Immature natural killer cell (primary cell): ENCODE results near the gene CDK5. TPM values are rescaled to one million over a fixed set of nuclear protein-coding genes. Genes with fewer than 3 reads are reported as not detected.

ENCODE experiments used
- DNase-seq, 3 donors: peaks; one replicate each; pipeline ENCODE4 v3.0.0; 2022; ENCODE audit warnings: mixed read lengths in 1 of 3
- H3K27ac Mint-ChIP-seq, 6 donors: one replicate each; pipeline ENCODE4 v1.8.0; 2020; ENCODE audit warnings: mixed read lengths in 6 of 6, mild to moderate bottlenecking in 5 of 6, inconsistent platforms in 4 of 6, moderate library complexity in 3 of 6
- H3K27me3 Mint-ChIP-seq, 3 donors: one replicate each; pipeline ENCODE4 v1.8.0; 2020 to 2021; ENCODE audit warnings: low read depth in 3 of 3, mild to moderate bottlenecking in 3 of 3, mixed read lengths in 3 of 3, moderate library complexity in 3 of 3, inconsistent platforms in 1 of 3
- H3K36me3 Mint-ChIP-seq, 3 donors: one replicate each; pipeline ENCODE4 v1.8.0; 2020; ENCODE audit warnings: mixed read lengths in 3 of 3, inconsistent platforms in 2 of 3, mild to moderate bottlenecking in 2 of 3
- H3K4me1 Mint-ChIP-seq, 2 donors: one replicate each; pipeline ENCODE4 v1.8.0; 2020; ENCODE audit warnings: inconsistent platforms in 2 of 2, mild to moderate bottlenecking in 2 of 2, mixed read lengths in 2 of 2, moderate library complexity in 1 of 2
- H3K4me3 Mint-ChIP-seq, 5 donors: one replicate each; pipeline ENCODE4 v1.8.0; 2020; ENCODE audit warnings: mild to moderate bottlenecking in 5 of 5, mixed read lengths in 5 of 5, inconsistent platforms in 3 of 5, moderate library complexity in 3 of 5
- H3K9me3 Mint-ChIP-seq, 6 donors: one replicate each; pipeline ENCODE4 v1.8.0; 2020; ENCODE audit warnings: mild to moderate bottlenecking in 6 of 6, mixed read lengths in 6 of 6, inconsistent platforms in 4 of 6, moderate library complexity in 3 of 6
- polyA plus RNA-seq, 3 donors: library from polyadenylated mRNA; unstranded; fragments of 300-500 nt; fragmentation: Illumina TruSeq; gene quantifications; one replicate each; pipeline ENCODE4 v1.2.3, GENCODE V29; 2021

CDK5 gene
- polyA plus RNA-seq, 3 donors from 2014 or later = 15.6 to 18.9 (median 17.9) TPM

GRCh38 chr7:151082141-151083070 lies 24.7 kb upstream of the CDK5 start:
- Mint-ChIP-seq H3K4me1 (peaks cover 44 to 47% of the 10 kb centered on the region in 2 donors), H3K27me3 (peaks cover 0 to 19% (median 4%) of the 10 kb centered on the region in 3 donors)

GRCh38 chr7:151081170-151082101 lies 23.7 kb upstream of the CDK5 start:
- peak overlapping the region; percentile 53 to 88 (median 83) for H3K4me3 Mint-ChIP-seq
- DNase-seq = no peak
- H3K27ac Mint-ChIP-seq = peak overlapping the region in 5 of 6 donors; percentile 55 to 84 (median 81)
- peaks cover 0 to 17% (median 2%) of the 10 kb centered on the region in 3 donors for H3K27me3 Mint-ChIP-seq
- no peaks in the 10 kb centered on the region for H3K36me3 Mint-ChIP-seq
- no peaks in the 10 kb centered on the region for H3K9me3 Mint-ChIP-seq
- H3K4me1 Mint-ChIP-seq = peaks cover 42 to 47% of the 10 kb centered on the region in 2 donors

More at GRCh38 chr7:151082141-151083070, 24.7 kb upstream of the CDK5 start:
- Mint-ChIP-seq H3K36me3 (no peaks in the 10 kb centered on the region), H3K9me3 (no peaks in the 10 kb centered on the region), H3K27ac (peak overlapping the region; percentile 70 to 96 (median 93)), H3K4me3 (peak overlapping the region; percentile 81 to 92 (median 86))
- DNase-seq = no peak

GRCh38 chr7:151080522-151081169 lies 22.9 kb upstream of the CDK5 start, which contains the start of gene FASTK:
Gene FASTK, minus strand, starts transcription at chr7:151080809. Its CDS starts 43 bp downstream, at chr7:151080766.
- Mint-ChIP-seq H3K27me3 (peaks cover 0 to 17% (median 2%) of the 10 kb centered on the region in 3 donors), H3K27ac (peak within 1 kb of the TSS; percentile 53 to 84 (median 82)), H3K36me3 (peaks cover 0 to 1% (median 0%) of the 10 kb centered on the region in 3 donors), H3K4me1 (peaks cover 39 to 45% of the 10 kb centered on the region in 2 donors), H3K9me3 (no peaks in the 10 kb centered on the region), H3K4me3 (peak within 1 kb of the TSS; percentile 82 to 88 (median 85))
- DNase-seq = peak; percentile 88

GRCh38 chr7:151080067-151080521 lies 22.4 kb upstream of the CDK5 start:
- peaks cover 0 to 14% (median 2%) of the 10 kb centered on the region in 3 donors for H3K27me3 Mint-ChIP-seq
- peaks cover 0 to 4% (median 0%) of the 10 kb centered on the region in 3 donors for H3K36me3 Mint-ChIP-seq
- peak overlapping the region; percentile 82 to 88 (median 85) for H3K4me3 Mint-ChIP-seq
- H3K9me3 Mint-ChIP-seq = no peaks in the 10 kb centered on the region
- peak overlapping the region; percentile 53 to 84 (median 78) for H3K27ac Mint-ChIP-seq
- no peak for DNase-seq
- peaks cover 33 to 39% of the 10 kb centered on the region in 2 donors for H3K4me1 Mint-ChIP-seq

GRCh38 chr7:151079199-151079910 lies 21.7 kb upstream of the CDK5 start:
- no peak for DNase-seq

GRCh38 chr7:151078233-151079040 lies 20.7 kb upstream of the CDK5 start:
- peaks cover 24 to 27% of the 10 kb centered on the region in 2 donors for H3K4me1 Mint-ChIP-seq
- no peak for DNase-seq
- peak overlapping the region; percentile 76 to 85 (median 82) for H3K4me3 Mint-ChIP-seq
- H3K27ac Mint-ChIP-seq = peak overlapping the region in 5 of 6 donors; percentile 40 to 88 (median 64)
- H3K9me3 Mint-ChIP-seq = no peaks in the 10 kb centered on the region
- H3K36me3 Mint-ChIP-seq = peaks cover 0 to 4% (median 0%) of the 10 kb centered on the region in 3 donors
- peaks cover 0 to 7% (median 2%) of the 10 kb centered on the region in 3 donors for H3K27me3 Mint-ChIP-seq

More at GRCh38 chr7:151079199-151079910, 21.7 kb upstream of the CDK5 start:
- peaks cover 0 to 4% (median 0%) of the 10 kb centered on the region in 3 donors for H3K36me3 Mint-ChIP-seq
- H3K9me3 Mint-ChIP-seq = no peaks in the 10 kb centered on the region
- H3K4me1 Mint-ChIP-seq = peaks cover 29 to 35% of the 10 kb centered on the region in 2 donors
- H3K4me3 Mint-ChIP-seq = peak overlapping the region; percentile 82 to 88 (median 85)
- H3K27ac Mint-ChIP-seq = peak overlapping the region; percentile 23 to 88 (median 80)
- peaks cover 0 to 11% (median 2%) of the 10 kb centered on the region in 3 donors for H3K27me3 Mint-ChIP-seq

GRCh38 chr7:151077705-151078232 lies 20.1 kb upstream of the CDK5 start:
- Mint-ChIP-seq H3K4me1 (peaks cover 22 to 24% of the 10 kb centered on the region in 2 donors), H3K4me3 (peak overlapping the region; percentile 41 to 85 (median 56)), H3K9me3 (no peaks in the 10 kb centered on the region), H3K27me3 (peaks cover 0 to 7% (median 2%) of the 10 kb centered on the region in 3 donors), H3K27ac (peak overlapping the region in 4 of 6 donors; percentile 40 to 74 (median 66)), H3K36me3 (peaks cover 0 to 4% (median 0%) of the 10 kb centered on the region in 3 donors)
- DNase-seq = no peak

GRCh38 chr7:151076863-151077704 lies 19.4 kb upstream of the CDK5 start:
- no peak overlapping the region for H3K4me3 Mint-ChIP-seq
- peaks cover 0 to 4% (median 0%) of the 10 kb centered on the region in 3 donors for H3K36me3 Mint-ChIP-seq
- H3K27me3 Mint-ChIP-seq = peaks cover 0 to 7% (median 0%) of the 10 kb centered on the region in 3 donors
- no peak overlapping the region for H3K27ac Mint-ChIP-seq
- H3K9me3 Mint-ChIP-seq = no peaks in the 10 kb centered on the region
- H3K4me1 Mint-ChIP-seq = peaks cover 18 to 20% of the 10 kb centered on the region in 2 donors
- no peak for DNase-seq

- no peak for DNase-seq
- H3K4me3 Mint-ChIP-seq = no peak overlapping the region
- H3K36me3 Mint-ChIP-seq = peaks cover 0 to 4% (median 0%) of the 10 kb centered on the region in 3 donors
- H3K27ac Mint-ChIP-seq = no peak overlapping the region
- peaks cover 0 to 7% (median 0%) of the 10 kb centered on the region in 3 donors for H3K27me3 Mint-ChIP-seq
- H3K4me1 Mint-ChIP-seq = peaks cover 16 to 20% of the 10 kb centered on the region in 2 donors
- H3K9me3 Mint-ChIP-seq = no peaks in the 10 kb centered on the region
Observed at GRCh38 chr7:151075978-151076426, 18.3 kb upstream of the CDK5 start.

- no peak for DNase-seq
- H3K27ac Mint-ChIP-seq = no peak overlapping the region
- no peaks in the 10 kb centered on the region for H3K9me3 Mint-ChIP-seq
- H3K4me3 Mint-ChIP-seq = no peak overlapping the region
- peaks cover 16 to 20% of the 10 kb centered on the region in 2 donors for H3K4me1 Mint-ChIP-seq
- peaks cover 0 to 7% (median 0%) of the 10 kb centered on the region in 3 donors for H3K36me3 Mint-ChIP-seq
- peaks cover 0 to 7% (median 0%) of the 10 kb centered on the region in 3 donors for H3K27me3 Mint-ChIP-seq
Observed at GRCh38 chr7:151075662-151075971, 17.9 kb upstream of the CDK5 start.
